ENCODE data around the gene MTSS2.

Gene MTSS2

GRCh38 chr16:70700101-70701020 lies 14.5 kb upstream of the MTSS2 start:
- peak in 56 of 58 donors; percentile 23 to 93 (median 74) for DNase-seq

- no peak for DNase-seq
These were observed 13.8 kb upstream of the MTSS2 start for GRCh38 chr16:70699696-70700095.

GRCh38 chr16:70698901-70699300 lies 13.0 kb upstream of the MTSS2 start:
- no peak for DNase-seq

- DNase-seq = no peak
These were observed 11.8 kb upstream of the MTSS2 start for GRCh38 chr16:70697594-70698170.

- no peak for DNase-seq
These were observed 11.2 kb upstream of the MTSS2 start for GRCh38 chr16:70696952-70697593.

- no peak for DNase-seq
These were observed 10.5 kb upstream of the MTSS2 start for GRCh38 chr16:70696355-70696754.

GRCh38 chr16:70695331-70696070 lies 9.6 kb upstream of the MTSS2 start:
- no peak for DNase-seq

- peak in 3 of 58 donors; percentile 15 to 27 (median 21) for DNase-seq
These were observed 9.0 kb upstream of the MTSS2 start for GRCh38 chr16:70694868-70695218.

- peak in 11 of 58 donors; percentile 18 to 56 (median 32) for DNase-seq
These were observed 8.4 kb upstream of the MTSS2 start for GRCh38 chr16:70694088-70694867.

- DNase-seq = peak in 9 of 58 donors; percentile 20 to 54 (median 25)
These were observed 7.2 kb upstream of the MTSS2 start for GRCh38 chr16:70692873-70693671.

- DNase-seq = no peak
These were observed 6.4 kb upstream of the MTSS2 start for GRCh38 chr16:70692130-70692872.

GRCh38 chr16:70691223-70692129 lies 5.6 kb upstream of the MTSS2 start:
- DNase-seq = peak in 56 of 58 donors; percentile 36 to 97 (median 85)

- no peak for DNase-seq
These were observed 4.4 kb upstream of the MTSS2 start for GRCh38 chr16:70689970-70690891.

- no peak for DNase-seq
These were observed 3.4 kb upstream of the MTSS2 start for GRCh38 chr16:70689035-70689969.

- peak in 57 of 58 donors; percentile 38 to 96 (median 85) for DNase-seq
These were observed 2.4 kb upstream of the MTSS2 start for GRCh38 chr16:70688246-70688742.

Measured in anterior cingulate cortex (tissue), 58 donors.